DND-41 (cell line): ENCODE results near the gene ESR1.

ENCODE experiments used
- ATAC-seq: fragments of 200-7000 bp; cut with Tn5 transposase; 3 replicates; pipeline ENCODE4 v1.9.1; 2021; ENCODE audit warnings: low read depth; ENCODE audit not compliant: insufficient read depth
- DNase-seq: peaks from one replicate; pipeline ENCODE4 v3.0.0-alpha.2; 2020
- H2AFZ ChIP-seq: 2 replicates; pipeline ENCODE4 v1.6.0; 2012; ENCODE audit warnings: low read depth, low read length
- H3K27ac ChIP-seq: 2 replicates; pipeline ENCODE4 v1.5.1; 2012; ENCODE audit warnings: low read length, inconsistent platforms
- H3K27me3 ChIP-seq: fragments of 200-600 bp; sonication (generic); 2 replicates; pipeline ENCODE4 v1.6.0; 2012; ENCODE audit warnings: low read length, mild to moderate bottlenecking, inconsistent platforms; ENCODE audit not compliant: insufficient read depth, poor library complexity
- H3K36me3 ChIP-seq: 2 replicates; pipeline ENCODE4 v1.5.1; 2012; ENCODE audit warnings: low read length, inconsistent platforms; ENCODE audit not compliant: insufficient read depth
- H3K4me1 ChIP-seq: 2 replicates; pipeline ENCODE4 v1.5.1; 2012; ENCODE audit warnings: mild to moderate bottlenecking, low read length; ENCODE audit not compliant: insufficient read depth
- H3K4me2 ChIP-seq: 2 replicates; pipeline ENCODE4 v1.6.0; 2012; ENCODE audit warnings: mild to moderate bottlenecking, moderate library complexity, low read length, inconsistent platforms; ENCODE audit not compliant: insufficient read depth
- H3K4me3 ChIP-seq, 2 experiments: fragments of 200-600 bp in 1 of 2; shearing (Covaris generic) in 1 of 2; 2 replicates each; pipeline ENCODE4 v1.5.1; 2012 to 2016; ENCODE audit warnings: inconsistent platforms in 2 of 2, low read length in 2 of 2, mild to moderate bottlenecking in 2 of 2, low read depth in 1 of 2, moderate library complexity in 1 of 2
- H3K79me2 ChIP-seq: 2 replicates; pipeline ENCODE4 v1.6.0; 2012; ENCODE audit warnings: low read length, inconsistent platforms; ENCODE audit not compliant: insufficient read depth
- H3K9ac ChIP-seq: 2 replicates; pipeline ENCODE4 v1.6.0; 2012; ENCODE audit warnings: low read depth, mild to moderate bottlenecking, inconsistent platforms, low read length, moderate library complexity
- H3K9me3 ChIP-seq: 2 replicates; pipeline ENCODE4 v1.5.1; 2012; ENCODE audit warnings: low read length, moderate library complexity, mild to moderate bottlenecking, inconsistent platforms; ENCODE audit not compliant: insufficient read depth, severe bottlenecking
- H4K20me1 ChIP-seq: 2 replicates; pipeline ENCODE4 v1.6.0; 2012; ENCODE audit warnings: low read length; ENCODE audit not compliant: insufficient read depth
- CTCF ChIP-seq: IDR thresholded peaks from 2 replicates; pipeline ENCODE4 v1.5.1; 2012; ENCODE audit warnings: borderline replicate concordance, low read length, moderate library complexity, mild to moderate bottlenecking; ENCODE audit not compliant: poor library complexity, severe bottlenecking; ENCODE audit errors: extremely low read depth
- EZH2 ChIP-seq: IDR thresholded peaks from 3 replicates; pipeline ENCODE4 v1.6.1; 2012; ENCODE audit warnings: borderline replicate concordance, low read depth, mild to moderate bottlenecking, moderate library complexity, low read length, inconsistent platforms; ENCODE audit not compliant: severe bottlenecking

Gene ESR1

GRCh38 chr6:152127432-152128165 lies 320.1 kb downstream of the ESR1 start:
- peaks cover 18% of the 10 kb centered on the region; the same call in 1 of the 2 replicates for H3K36me3 ChIP-seq
- no peak overlapping the region for H2AFZ ChIP-seq
- no peak overlapping the region for H3K9ac ChIP-seq
- H3K9me3 ChIP-seq, result no peaks in the 10 kb centered on the region
- no peaks in the 10 kb centered on the region for H3K27me3 ChIP-seq
- no peak overlapping the region for H3K4me3 ChIP-seq
- H4K20me1 ChIP-seq, result no peaks in the 10 kb centered on the region
- ATAC-seq, result no peak
- no peaks in the 10 kb centered on the region for H3K4me1 ChIP-seq
- TF ChIP-seq CTCF (no peak), EZH2 (no peak)
- no peak overlapping the region for H3K27ac ChIP-seq
- no peaks in the 10 kb centered on the region for H3K79me2 ChIP-seq
- H3K4me2 ChIP-seq, result no peak overlapping the region
- no peak for DNase-seq

- no peak overlapping the region for H3K27ac ChIP-seq
- H3K4me2 ChIP-seq, result no peak overlapping the region
- H3K4me3 ChIP-seq, result no peak overlapping the region
- no peaks in the 10 kb centered on the region for H3K9me3 ChIP-seq
- peaks cover 28% of the 10 kb centered on the region; the same call in 1 of the 2 replicates for H3K36me3 ChIP-seq
- no peak overlapping the region for H2AFZ ChIP-seq
- H3K27me3 ChIP-seq, result no peaks in the 10 kb centered on the region
- no peaks in the 10 kb centered on the region for H3K79me2 ChIP-seq
- H3K4me1 ChIP-seq, result no peaks in the 10 kb centered on the region
- DNase-seq (no peak), ATAC-seq (no peak)
- H3K9ac ChIP-seq, result no peak overlapping the region
- no peak for TF ChIP-seq CTCF
- TF ChIP-seq EZH2, result no peak
- H4K20me1 ChIP-seq, result no peaks in the 10 kb centered on the region
Measured at GRCh38 chr6:152129691-152130151, 322.2 kb downstream of the ESR1 start.

GRCh38 chr6:152130441-152130840 lies 323.0 kb downstream of the ESR1 start:
- H3K27ac ChIP-seq, result no peak overlapping the region
- ATAC-seq (no peak), DNase-seq (no peak)
- no peaks in the 10 kb centered on the region for H4K20me1 ChIP-seq
- H3K4me3 ChIP-seq, result no peak overlapping the region
- no peak overlapping the region for H2AFZ ChIP-seq
- H3K9me3 ChIP-seq, result no peaks in the 10 kb centered on the region
- no peak overlapping the region for H3K4me2 ChIP-seq
- no peaks in the 10 kb centered on the region for H3K79me2 ChIP-seq
- no peaks in the 10 kb centered on the region for H3K27me3 ChIP-seq
- no peaks in the 10 kb centered on the region for H3K4me1 ChIP-seq
- TF ChIP-seq CTCF (no peak), EZH2 (no peak)
- peaks cover 29% of the 10 kb centered on the region; the same call in 1 of the 2 replicates for H3K36me3 ChIP-seq
- no peak overlapping the region for H3K9ac ChIP-seq
